ENCODE results near the gene RAB4A. TPM values are rescaled to one million over a fixed set of nuclear protein-coding genes. Genes with fewer than 3 reads are reported as not detected.

Gene RAB4A
- total and polyA plus RNA-seq, 10 of the 15 experiments (the other 5 are each of a cell fraction or from before 2014, with no cell fraction given): 4.0 to 35.8 (median 17.7) TPM

GRCh38 chr1:229225331-229225782 lies 45.6 kb upstream of the RAB4A start:
- Histone ChIP-seq H3K27me3 (replicated peaks in 1 of 2; ENCODE audit: control insufficient read depth in 2 of 2, insufficient read depth in 2 of 2, low read length in 1 of 2) (no peaks in the 10 kb centered on the region; a peak in 1 of 4 replicates), H3K36me3 (ENCODE audit: control insufficient read depth in 2 of 2, insufficient read depth in 2 of 2, low read length in 1 of 2) (no peaks in the 10 kb centered on the region), H3K4me3 (no peak overlapping the region), H3K27ac (ENCODE audit: control insufficient read depth, insufficient read depth) (no peak overlapping the region), H2AFZ (ENCODE audit: control insufficient read depth, low read depth, low read length) (no peak overlapping the region), H3K9me3 (replicated peaks; ENCODE audit: control insufficient read depth, insufficient read depth, low read length) (no peaks in the 10 kb centered on the region), H3K79me2 (ENCODE audit: control insufficient read depth, insufficient read depth, low read length) (no peaks in the 10 kb centered on the region), H3K4me2 (ENCODE audit: control insufficient read depth, insufficient read depth) (no peak overlapping the region), H3K9ac (ENCODE audit: control insufficient read depth, insufficient read depth, low read length) (no peak overlapping the region), H3K4me1 (ENCODE audit: control insufficient read depth, insufficient read depth, low read length) (peaks cover 7% of the 10 kb centered on the region; the same call in 1 of the 2 replicates), H4K20me1 (ENCODE audit: control insufficient read depth, insufficient read depth) (no peaks in the 10 kb centered on the region)
- ChIA-PET RAD21 (ENCODE audit: unreplicated experiment) (no interaction called here), POLR2A (no interaction called here), CTCF (interaction anchor here (1.0 to 1.3 kb wide), 2 partner anchors 13 to 561 kb away, joined by 3 read pairs; no protein-coding TSS in a partner anchor), SMC1A (ENCODE audit: uncharacterized antibody, unreplicated experiment) (interaction anchor here (1.1 to 4.8 kb wide), 3 partner anchors 133 to 561 kb away, joined by 3 to 33 read pairs (median 3); no protein-coding TSS in a partner anchor)
- DNase-seq (ENCODE audit: low read depth, low spot score) (no peak), ATAC-seq (no peak), FAIRE-seq (no peak)
- no TSS peak for BruUV-seq (replicated peaks)
- WGBS (ENCODE audit: insufficient coverage, insufficient replicate concordance, low lambda C conversion rate, missing lambda C conversion rate): 41% methylated on average over 7 of the region's 7 CpGs
- intact Hi-C loops (cut with micrococcal nuclease; ENCODE audit: unreplicated experiment): loop anchor here (10.0 kb wide), 1 partner anchor 191 kb away; no protein-coding TSS in a partner anchor
- TF ChIP-seq KAT2A (conservative IDR thresholded peaks at IDR 0.05; ENCODE audit: control insufficient read depth, low read depth, low read length): no peak
- no peak for TF ChIP-seq SMARCA5 (IDR thresholded peaks at IDR 0.05)
- TF ChIP-seq NFYA (IDR thresholded peaks at IDR 0.05; ENCODE audit: borderline replicate concordance, low read depth, low read length): no peak
- no peak for TF ChIP-seq ZNF24 (IDR thresholded peaks at IDR 0.05)
- TF ChIP-seq SP1 (IDR thresholded peaks at IDR 0.05; ENCODE audit: low read depth, low read length): no peak
- no peak for TF ChIP-seq ETV6 (conservative IDR thresholded peaks at IDR 0.05 in 1 of 2, IDR thresholded peaks at IDR 0.05 in 1 of 2; ENCODE audit: borderline replicate concordance in 1 of 2, low read depth in 1 of 2)
- TF ChIP-seq ZNF274 (IDR thresholded peaks at IDR 0.05; ENCODE audit: insufficient read depth, insufficient read length): no peak
- TF ChIP-seq SPI1 (IDR thresholded peaks at IDR 0.05; ENCODE audit: borderline replicate concordance, insufficient read depth, low read depth, low read length): no peak
- TF ChIP-seq SREBF2 (IDR thresholded peaks at IDR 0.05; ENCODE audit: low read length): no peak
- no peak for TF ChIP-seq EED (IDR thresholded peaks at IDR 0.05; ENCODE audit: low read depth)
- in situ Hi-C loops (cut with MboI): no loop called here
